GM21515 (cell line): ENCODE measurements around the gene MUC13.

ENCODE experiments used
- ATAC-seq: cut with Tn5 transposase; IDR thresholded peaks from one replicate; pipeline ENCODE4 v1.9.1; 2021; ENCODE audit not compliant: unreplicated experiment

The MUC13 gene

DNA sequence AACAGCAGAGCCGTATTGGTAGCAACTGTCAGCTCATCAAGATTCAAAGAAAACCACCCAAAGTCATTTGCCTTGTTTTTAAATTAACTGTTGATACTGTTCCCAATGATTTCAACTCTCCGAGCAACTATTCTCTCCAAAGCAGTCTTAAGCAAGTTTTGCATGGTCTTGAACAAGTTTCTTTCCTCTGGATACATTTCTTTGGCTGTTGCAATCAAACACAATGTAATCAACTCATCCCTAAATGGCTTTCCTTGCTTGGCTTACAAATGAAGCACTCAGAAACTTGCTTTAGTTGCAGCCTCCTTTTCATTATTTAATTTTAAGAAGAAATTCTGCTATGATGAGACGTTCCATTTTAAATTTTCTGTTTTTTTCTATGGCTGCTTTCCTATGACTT is 15.5 kb upstream of the MUC13 start:
- no peak for ATAC-seq

DNA sequence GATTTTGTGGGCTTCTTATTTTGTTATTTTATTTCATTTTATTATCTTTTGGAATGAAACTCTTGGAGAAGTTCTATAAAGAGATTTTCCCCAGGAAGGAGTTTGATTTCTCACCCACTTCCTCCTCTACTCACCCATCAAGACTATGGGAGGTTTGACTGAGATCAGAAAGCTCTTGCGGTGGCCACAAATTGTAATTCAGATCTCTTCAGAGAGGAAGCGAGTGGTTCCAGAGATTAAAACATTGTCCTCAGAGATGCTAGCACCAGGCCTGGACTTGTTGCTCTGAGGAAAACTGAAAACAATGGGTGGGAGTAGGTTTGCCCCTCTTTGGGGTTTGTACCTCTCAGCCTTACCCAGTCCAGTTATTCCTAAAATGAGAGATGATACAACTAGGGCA is 8.1 kb upstream of the MUC13 start:
- no peak for ATAC-seq

GRCh38 chr3:124941771-124942170 is 7.2 kb upstream of the MUC13 start:
- no peak for ATAC-seq

GRCh38 chr3:124939661-124940060 is 5.1 kb upstream of the MUC13 start:
- ATAC-seq: no peak

DNA sequence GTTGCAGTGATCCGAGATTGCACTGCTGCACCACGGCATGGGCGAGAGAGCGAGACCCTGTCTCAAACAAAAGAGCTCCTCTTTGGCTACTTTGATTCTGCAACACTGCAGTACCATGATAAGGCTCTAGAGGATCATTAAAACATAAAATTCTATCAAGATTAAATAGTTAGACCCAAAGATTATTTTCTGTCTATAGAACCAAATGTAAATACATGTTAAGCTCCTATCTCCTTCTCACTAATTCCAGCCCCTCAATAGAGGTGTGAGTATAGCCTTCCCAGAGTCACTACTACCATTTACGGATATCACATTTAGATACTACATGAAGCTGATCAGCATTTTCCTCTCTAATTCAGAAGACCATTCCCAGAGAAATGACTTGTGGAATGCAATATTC is 4.3 kb upstream of the MUC13 start:
- no peak for ATAC-seq

- ATAC-seq: no peak
Observed at GRCh38 chr3:124937049-124937448, 2.5 kb upstream of the MUC13 start.

DNA sequence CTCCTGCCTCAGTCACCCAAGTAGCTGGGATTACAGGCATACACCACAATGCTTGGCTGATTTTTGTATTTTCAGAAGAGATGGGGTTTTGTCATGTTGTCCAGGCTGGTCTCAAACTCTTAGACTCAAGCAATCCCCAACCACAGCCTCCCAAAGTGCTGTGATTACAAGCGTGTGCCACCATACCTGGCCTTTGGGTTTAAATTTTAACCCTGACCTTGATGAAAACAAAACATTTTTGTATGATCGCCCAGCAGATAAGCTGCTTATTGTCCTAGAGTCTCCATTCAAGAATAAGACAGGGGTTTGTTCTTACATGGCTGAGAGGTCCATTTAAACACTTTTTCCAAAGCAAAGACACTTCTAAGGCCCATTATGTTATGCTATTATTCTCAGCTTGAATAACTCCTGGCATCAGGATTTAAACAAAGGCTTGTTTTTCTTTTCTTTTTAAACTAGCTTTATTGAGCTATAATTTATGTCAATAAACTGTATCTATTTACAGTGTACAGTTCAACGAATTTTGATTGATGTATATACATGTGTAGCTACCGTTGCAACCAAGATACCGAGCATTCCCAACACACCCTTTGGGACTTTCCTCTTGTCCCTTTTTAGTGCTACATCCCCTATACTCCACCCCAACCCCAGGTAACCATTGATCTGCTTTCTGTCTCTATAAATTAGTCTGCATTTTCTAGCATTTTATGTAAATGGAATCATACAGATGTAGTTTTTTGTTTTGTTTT is 1.4 kb upstream of the MUC13 start:
- ATAC-seq: no peak

DNA sequence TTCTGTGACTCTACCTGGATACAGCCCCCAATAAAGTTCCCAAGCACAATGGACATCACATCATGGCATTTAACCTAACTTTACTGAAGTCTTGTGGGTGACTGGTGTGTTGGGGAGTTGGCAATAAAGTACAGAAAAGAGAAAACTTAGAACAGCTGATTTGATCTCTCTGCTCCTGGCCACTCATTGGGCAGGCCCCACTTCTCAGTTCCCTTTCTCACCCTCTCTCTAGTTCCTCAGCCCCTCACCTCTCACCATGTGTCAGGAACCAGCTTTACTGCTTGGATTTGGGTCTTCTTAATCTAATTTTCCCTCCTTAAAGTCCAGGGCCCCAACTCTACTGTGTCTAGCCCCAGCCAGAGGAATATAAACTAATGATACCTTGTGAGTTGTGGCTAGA is 713 bp upstream of the MUC13 start:
- ATAC-seq: no peak

- no peak for ATAC-seq
Observed at GRCh38 chr3:124928333-124929202, 6.0 kb downstream of the MUC13 start.

DNA sequence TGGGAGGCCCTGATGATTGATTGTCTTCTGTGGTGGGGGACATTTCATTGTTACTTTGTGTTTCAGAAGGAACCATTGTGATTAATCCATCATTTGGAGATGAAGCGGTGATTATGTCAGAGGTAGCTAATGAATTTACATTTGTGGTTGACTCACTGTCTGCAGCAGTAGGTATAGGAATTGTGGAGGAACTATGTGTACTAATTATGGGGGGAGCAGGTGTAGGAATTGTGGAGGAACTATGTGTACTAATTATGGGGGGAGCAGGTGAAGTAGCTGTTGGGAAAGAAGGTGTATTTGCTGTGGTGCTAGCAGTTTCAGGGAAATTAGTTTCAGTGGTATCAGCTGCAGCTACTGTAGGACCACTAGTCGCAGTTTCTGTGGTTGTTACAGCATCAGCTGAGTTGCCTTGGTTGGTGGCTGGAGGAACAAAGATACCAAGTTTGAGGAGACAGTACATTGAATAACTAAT is 6.9 kb downstream of the MUC13 start:
- peak; percentile 77 for ATAC-seq

DNA sequence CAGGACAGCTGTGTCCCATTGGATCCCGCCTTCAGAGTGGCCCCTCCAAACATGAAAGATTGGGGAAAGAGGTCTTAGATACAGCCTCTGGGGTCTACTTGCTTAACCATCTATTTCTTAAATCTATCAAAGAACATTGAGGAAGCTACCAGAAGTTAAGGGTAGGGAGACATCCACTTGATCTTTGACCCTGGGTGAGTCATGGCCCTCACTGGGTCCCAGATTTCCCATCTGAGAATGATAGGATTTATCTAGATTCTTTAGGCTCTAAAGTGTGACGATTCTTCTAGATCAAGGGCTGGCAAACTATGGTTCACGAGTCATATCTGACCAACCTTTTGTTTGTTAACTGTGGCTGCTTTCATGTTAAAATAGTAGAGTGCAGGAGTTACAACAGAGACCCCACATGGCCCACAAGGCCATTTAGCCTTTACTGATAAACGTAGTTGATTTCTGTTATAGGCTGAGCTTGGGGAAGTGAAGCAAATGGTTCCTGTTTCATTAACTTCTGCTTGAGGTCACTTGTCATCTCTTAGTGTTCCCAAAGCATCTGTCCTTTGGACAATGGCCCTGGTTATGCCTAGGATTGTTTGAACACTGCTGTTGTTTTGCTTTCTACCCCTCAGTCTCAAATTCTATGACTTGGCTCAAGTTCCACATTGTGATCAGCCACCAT is 8.0 kb downstream of the MUC13 start:
- no peak for ATAC-seq

DNA sequence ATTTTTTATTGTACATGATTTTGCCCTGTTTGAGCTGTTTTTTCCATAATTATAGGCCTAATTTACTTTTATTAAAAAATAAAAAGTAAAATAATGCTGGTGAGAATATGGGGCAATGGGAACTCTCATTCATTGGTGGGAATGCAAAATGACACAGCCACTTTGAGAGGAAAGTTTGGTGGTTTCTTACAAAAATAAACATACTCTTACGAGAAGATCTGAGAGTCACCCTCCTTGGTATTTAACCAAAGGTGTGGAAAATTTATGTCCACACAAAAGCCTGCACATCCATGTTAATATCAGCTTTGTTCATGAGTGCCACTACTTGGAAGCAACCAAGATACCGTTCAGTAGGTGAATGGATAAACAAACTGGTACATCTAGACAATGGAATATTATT is 9.8 kb downstream of the MUC13 start:
- no peak for ATAC-seq

GRCh38 chr3:124923833-124924232 is 10.7 kb downstream of the MUC13 start:
- no peak for ATAC-seq

DNA sequence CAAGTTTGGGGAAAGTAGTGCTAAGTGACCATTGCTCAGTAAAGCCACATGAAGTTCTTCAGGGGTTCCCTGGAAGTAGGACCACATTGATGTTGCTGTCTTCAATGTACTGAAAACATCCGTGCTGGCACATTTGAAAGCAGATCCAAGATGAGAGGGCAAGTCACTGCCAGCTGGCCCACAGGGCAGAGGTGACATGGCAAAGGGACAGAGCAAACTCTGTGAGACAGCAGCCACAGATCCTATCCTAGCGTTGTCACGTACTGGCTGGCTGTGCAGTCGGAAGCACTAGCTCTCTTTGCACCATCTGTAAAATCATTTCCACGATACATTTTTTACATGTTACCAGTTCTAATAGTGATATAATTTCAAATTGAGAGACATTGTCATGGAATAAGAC is 13.8 kb downstream of the MUC13 start:
- no peak for ATAC-seq

DNA sequence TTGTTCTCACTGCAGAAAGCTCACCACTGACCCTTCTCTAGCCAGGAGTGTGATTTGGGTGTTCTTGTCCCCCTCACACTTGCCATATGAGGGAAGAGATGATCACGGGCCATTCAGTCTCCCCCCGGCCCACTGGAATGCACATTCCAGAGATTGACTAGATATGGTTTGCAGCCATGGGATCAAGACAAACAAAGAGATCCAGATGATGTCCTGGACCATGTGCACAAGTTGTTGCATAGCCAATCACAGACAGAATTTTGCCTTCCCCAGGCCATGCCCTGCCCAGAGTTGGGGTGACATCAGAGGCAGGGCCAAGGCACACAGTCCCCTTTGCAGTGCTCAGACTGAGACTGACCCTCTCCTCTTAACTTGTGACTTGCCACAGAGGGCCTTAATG is 14.8 kb downstream of the MUC13 start:
- no peak for ATAC-seq

GRCh38 chr3:124918524-124918923 is 16.0 kb downstream of the MUC13 start:
- no peak for ATAC-seq

DNA sequence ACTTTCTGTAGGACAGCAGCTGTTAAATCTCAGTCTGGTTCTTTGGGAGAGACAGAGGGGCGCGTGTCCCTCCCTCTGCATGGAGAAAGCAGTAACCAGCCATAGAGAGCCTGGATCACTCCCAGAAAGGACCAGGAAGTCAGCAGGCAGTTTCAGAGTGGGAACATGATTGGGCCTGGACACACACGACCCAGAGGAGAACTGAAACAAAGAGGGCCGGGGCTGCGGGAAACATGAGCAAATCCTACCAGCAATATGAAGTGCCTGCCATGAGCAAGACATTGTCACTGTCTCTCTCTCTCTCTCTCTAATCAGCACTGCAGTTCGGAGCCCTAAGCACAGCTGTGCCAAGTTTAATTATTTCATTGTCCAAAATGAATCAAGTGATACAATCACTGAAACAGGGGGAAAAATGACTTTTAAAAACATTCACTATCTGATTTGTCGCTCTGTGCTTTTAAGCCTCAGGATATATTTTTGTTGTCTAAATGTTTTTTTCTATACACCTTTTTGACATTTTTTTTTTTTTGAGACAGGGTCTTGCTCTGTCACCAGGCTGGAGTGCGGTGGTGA is 17.6 kb downstream of the MUC13 start:
- ATAC-seq: no peak

DNA sequence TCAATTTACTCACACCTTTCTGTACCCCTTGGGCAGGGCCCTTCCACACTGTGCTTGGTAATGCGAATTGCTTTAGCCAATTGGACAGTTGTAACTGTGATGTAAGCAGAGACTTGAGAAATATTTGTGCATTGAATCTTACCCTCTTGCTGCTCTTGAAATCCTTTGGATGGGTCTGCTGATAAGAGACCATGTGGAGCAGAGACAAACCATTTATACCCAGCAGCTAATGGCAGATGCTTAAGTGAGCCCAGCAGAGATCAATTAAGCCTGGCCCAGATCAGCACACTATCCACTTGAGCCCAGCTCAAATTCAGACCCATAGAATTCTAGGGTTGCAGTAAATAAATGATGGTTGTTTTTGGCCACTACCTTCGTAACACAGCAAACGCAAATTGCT is 19.3 kb downstream of the MUC13 start:
- no peak for ATAC-seq

DNA sequence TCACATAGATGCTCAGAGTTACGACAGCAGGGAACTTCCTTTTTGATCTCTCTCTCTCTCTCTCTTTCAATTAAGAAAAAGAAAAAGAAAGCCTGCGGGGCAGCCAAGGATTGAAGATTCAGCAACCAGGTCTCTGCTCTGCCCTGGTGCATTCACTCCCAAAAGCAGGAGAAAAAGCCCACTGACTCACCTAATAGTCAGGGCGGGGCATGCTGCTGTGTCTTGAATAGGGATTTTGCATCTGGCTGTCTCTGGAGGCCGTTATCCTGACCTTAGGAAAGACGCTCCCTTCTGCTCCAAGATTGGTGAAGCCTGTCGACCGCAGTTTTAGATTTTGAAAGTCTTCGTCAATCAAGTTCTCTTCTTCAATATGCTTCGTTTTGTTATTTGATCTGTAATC is 26.6 kb downstream of the MUC13 start:
- no peak for ATAC-seq

- no peak for ATAC-seq
Observed at GRCh38 chr3:124904835-124905492, 29.6 kb downstream of the MUC13 start.
